ENCODE measurements around the gene ARL2BP.

The ARL2BP gene

GRCh38 chr16:57252148-57252721 is 7.2 kb downstream of the ARL2BP start:
- no peak overlapping the region for H3K4me3 Mint-ChIP-seq
- no peak overlapping the region for H3K27ac Mint-ChIP-seq
- H3K36me3 Mint-ChIP-seq = peaks cover 52% of the 10 kb centered on the region
- no peak for ATAC-seq
- H3K9me3 Mint-ChIP-seq = peaks cover 3% of the 10 kb centered on the region
- H3K27me3 Mint-ChIP-seq = no peaks in the 10 kb centered on the region
- no peaks in the 10 kb centered on the region for H3K4me1 Mint-ChIP-seq

GRCh38 chr16:57253466-57253865 is 8.4 kb downstream of the ARL2BP start:
- H3K4me1 Mint-ChIP-seq = no peaks in the 10 kb centered on the region

GRCh38 chr16:57255686-57256415 is 10.8 kb downstream of the ARL2BP start:
- Mint-ChIP-seq H3K9me3 (peaks cover 3% of the 10 kb centered on the region), H3K4me1 (peaks cover 11% of the 10 kb centered on the region), H3K27me3 (no peaks in the 10 kb centered on the region), H3K36me3 (peaks cover 35% of the 10 kb centered on the region), H3K4me3 (no peak overlapping the region), H3K27ac (no peak overlapping the region)
- ATAC-seq = no peak

More at GRCh38 chr16:57253466-57253865, 8.4 kb downstream of the ARL2BP start:
- Mint-ChIP-seq H3K27me3 (no peaks in the 10 kb centered on the region), H3K27ac (no peak overlapping the region), H3K9me3 (peaks cover 3% of the 10 kb centered on the region), H3K36me3 (peaks cover 52% of the 10 kb centered on the region), H3K4me3 (no peak overlapping the region)
- no peak for ATAC-seq

GRCh38 chr16:57256601-57257395 is 11.7 kb downstream of the ARL2BP start:
- no peaks in the 10 kb centered on the region for H3K27me3 Mint-ChIP-seq
- ATAC-seq = no peak
- peaks cover 3% of the 10 kb centered on the region for H3K9me3 Mint-ChIP-seq
- H3K36me3 Mint-ChIP-seq = peaks cover 25% of the 10 kb centered on the region
- peaks cover 12% of the 10 kb centered on the region for H3K4me1 Mint-ChIP-seq
- no peak overlapping the region for H3K27ac Mint-ChIP-seq
- H3K4me3 Mint-ChIP-seq = no peak overlapping the region

GRCh38 chr16:57257455-57258070 is 12.5 kb downstream of the ARL2BP start:
- no peak for ATAC-seq
- H3K27ac Mint-ChIP-seq = no peak overlapping the region
- no peaks in the 10 kb centered on the region for H3K27me3 Mint-ChIP-seq
- H3K4me3 Mint-ChIP-seq = no peak overlapping the region
- H3K4me1 Mint-ChIP-seq = peaks cover 12% of the 10 kb centered on the region
- H3K9me3 Mint-ChIP-seq = peaks cover under 1% of the 10 kb centered on the region
- H3K36me3 Mint-ChIP-seq = peaks cover 17% of the 10 kb centered on the region

GRCh38 chr16:57258226-57258909 is 13.3 kb downstream of the ARL2BP start:
- peaks cover 12% of the 10 kb centered on the region for H3K4me1 Mint-ChIP-seq
- ATAC-seq = no peak
- H3K9me3 Mint-ChIP-seq = no peaks in the 10 kb centered on the region
- H3K27me3 Mint-ChIP-seq = no peaks in the 10 kb centered on the region
- H3K27ac Mint-ChIP-seq = no peak overlapping the region
- H3K4me3 Mint-ChIP-seq = no peak overlapping the region
- H3K36me3 Mint-ChIP-seq = peaks cover 11% of the 10 kb centered on the region

GRCh38 chr16:57258910-57259475 is 13.9 kb downstream of the ARL2BP start:
- H3K9me3 Mint-ChIP-seq = no peaks in the 10 kb centered on the region
- ATAC-seq = no peak
- peaks cover 11% of the 10 kb centered on the region for H3K36me3 Mint-ChIP-seq
- H3K4me3 Mint-ChIP-seq = no peak overlapping the region
- no peak overlapping the region for H3K27ac Mint-ChIP-seq
- H3K27me3 Mint-ChIP-seq = no peaks in the 10 kb centered on the region
- peaks cover 12% of the 10 kb centered on the region for H3K4me1 Mint-ChIP-seq

GRCh38 chr16:57260294-57260929 is 15.4 kb downstream of the ARL2BP start:
- Mint-ChIP-seq H3K9me3 (no peaks in the 10 kb centered on the region), H3K36me3 (peaks cover 5% of the 10 kb centered on the region), H3K4me3 (peak overlapping the region; percentile 62), H3K27ac (peak overlapping the region; percentile 92), H3K27me3 (no peaks in the 10 kb centered on the region), H3K4me1 (peaks cover 12% of the 10 kb centered on the region)
- ATAC-seq = peak; percentile 60

- Mint-ChIP-seq H3K27me3 (no peaks in the 10 kb centered on the region), H3K36me3 (no peaks in the 10 kb centered on the region)
These were observed 16.7 kb downstream of the ARL2BP start for GRCh38 chr16:57261806-57262205.

GRCh38 chr16:57262841-57263540 is 17.9 kb downstream of the ARL2BP start:
- H3K27ac Mint-ChIP-seq = peak overlapping the region; percentile 7
- H3K27me3 Mint-ChIP-seq = no peaks in the 10 kb centered on the region
- no peak overlapping the region for H3K4me3 Mint-ChIP-seq
- peaks cover 12% of the 10 kb centered on the region for H3K4me1 Mint-ChIP-seq
- H3K36me3 Mint-ChIP-seq = no peaks in the 10 kb centered on the region
- H3K9me3 Mint-ChIP-seq = no peaks in the 10 kb centered on the region
- no peak for ATAC-seq

More at GRCh38 chr16:57261806-57262205, 16.7 kb downstream of the ARL2BP start:
- ATAC-seq = no peak
- H3K27ac Mint-ChIP-seq = no peak overlapping the region
- H3K4me1 Mint-ChIP-seq = peaks cover 12% of the 10 kb centered on the region
- H3K9me3 Mint-ChIP-seq = no peaks in the 10 kb centered on the region
- no peak overlapping the region for H3K4me3 Mint-ChIP-seq

- Mint-ChIP-seq H3K9me3 (no peaks in the 10 kb centered on the region), H3K4me1 (peaks cover 12% of the 10 kb centered on the region), H3K4me3 (no peak overlapping the region), H3K27ac (peak overlapping the region; percentile 7), H3K27me3 (no peaks in the 10 kb centered on the region), H3K36me3 (no peaks in the 10 kb centered on the region)
- ATAC-seq = no peak
These were observed 18.7 kb downstream of the ARL2BP start for GRCh38 chr16:57263541-57264351.

GRCh38 chr16:57264381-57264780 is 19.3 kb downstream of the ARL2BP start:
- peaks cover 12% of the 10 kb centered on the region for H3K4me1 Mint-ChIP-seq
- H3K4me3 Mint-ChIP-seq = no peak overlapping the region
- H3K9me3 Mint-ChIP-seq = no peaks in the 10 kb centered on the region
- H3K36me3 Mint-ChIP-seq = no peaks in the 10 kb centered on the region
- ATAC-seq = no peak
- H3K27me3 Mint-ChIP-seq = no peaks in the 10 kb centered on the region
- no peak overlapping the region for H3K27ac Mint-ChIP-seq

GRCh38 chr16:57264950-57265371 is 19.9 kb downstream of the ARL2BP start:
- no peak overlapping the region for H3K4me3 Mint-ChIP-seq
- no peaks in the 10 kb centered on the region for H3K27me3 Mint-ChIP-seq
- ATAC-seq = no peak
- no peaks in the 10 kb centered on the region for H3K36me3 Mint-ChIP-seq
- no peak overlapping the region for H3K27ac Mint-ChIP-seq
- peaks cover 10% of the 10 kb centered on the region for H3K4me1 Mint-ChIP-seq
- H3K9me3 Mint-ChIP-seq = no peaks in the 10 kb centered on the region
